DND-41 (cell line): Measurements from ENCODE around the gene BRAT1.

Experiments
- CTCF ChIP-seq: IDR thresholded peaks from 2 replicates; pipeline ENCODE4 v1.5.1; 2012; ENCODE audit warnings: borderline replicate concordance, low read length, moderate library complexity, mild to moderate bottlenecking; ENCODE audit not compliant: poor library complexity, severe bottlenecking; ENCODE audit errors: extremely low read depth
- EZH2 ChIP-seq: IDR thresholded peaks from 3 replicates; pipeline ENCODE4 v1.6.1; 2012; ENCODE audit warnings: borderline replicate concordance, low read depth, mild to moderate bottlenecking, moderate library complexity, low read length, inconsistent platforms; ENCODE audit not compliant: severe bottlenecking

GRCh38 chr7:2492038-2492437 lies 63.3 kb downstream of the BRAT1 start:
- TF ChIP-seq CTCF (no peak), EZH2 (no peak)
